Stimulated activated naive CD8-positive, alpha-beta T cell treated with anti-CD3 and anti-CD28 coated beads, Interleukin-15, amount 100 ng/mL, for 72 hours (primary cell): ENCODE measurements around the gene GJB2.
A peak's percentile ranks its signal among the peaks of the same experiment; 100 is the strongest.

Experiments used
- ATAC-seq: fragments of 150-1000 bp; cut with Tn5 transposase; 2 replicates; pipeline ENCODE4 v1.10.0; 2021; ENCODE audit warnings: mild to moderate bottlenecking, moderate library complexity
- DNase-seq, 2 donors: peaks; one replicate each; pipeline ENCODE4 v3.0.0; 2021 to 2022
- H3K27ac Mint-ChIP-seq, 2 donors: one replicate each; pipeline ENCODE4 v1.8.0; 2022; ENCODE audit warnings: mild to moderate bottlenecking in 2 of 2, mixed read lengths in 2 of 2, moderate library complexity in 2 of 2
- H3K27me3 Mint-ChIP-seq: one replicate; pipeline ENCODE4 v1.8.0; 2022; ENCODE audit warnings: mixed read lengths
- H3K4me1 Mint-ChIP-seq: one replicate; pipeline ENCODE4 v1.8.0; 2022; ENCODE audit warnings: mild to moderate bottlenecking, mixed read lengths
- H3K4me3 Mint-ChIP-seq, 2 donors: one replicate each; pipeline ENCODE4 v1.8.0; 2022; ENCODE audit warnings: mild to moderate bottlenecking in 2 of 2, mixed read lengths in 2 of 2, moderate library complexity in 1 of 2
- H3K9me3 Mint-ChIP-seq, 2 donors: one replicate each; pipeline ENCODE4 v1.8.0; 2022; ENCODE audit warnings: mixed read lengths in 2 of 2

GJB2 gene

DNA sequence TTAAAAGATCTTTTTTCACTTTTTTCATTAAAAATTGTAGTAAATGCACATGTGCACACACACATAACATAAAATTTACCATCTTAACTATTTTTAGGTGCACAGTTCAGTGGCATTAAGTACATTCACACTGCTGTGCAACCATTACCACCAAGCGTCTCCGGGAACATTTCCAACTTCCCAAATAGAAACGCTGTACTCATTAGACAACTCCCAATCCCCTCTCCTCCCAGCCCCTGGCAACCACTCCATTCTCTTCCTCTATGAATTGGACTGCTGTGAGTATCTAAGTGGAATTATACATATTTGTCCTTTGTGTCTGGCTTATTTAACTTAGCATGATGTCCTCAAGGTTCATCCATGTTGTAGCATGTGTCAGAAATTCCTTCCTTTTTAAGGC lies 11.6 kb downstream of the GJB2 start:
- H3K27me3 Mint-ChIP-seq, result peaks cover 57% of the 10 kb centered on the region

DNA sequence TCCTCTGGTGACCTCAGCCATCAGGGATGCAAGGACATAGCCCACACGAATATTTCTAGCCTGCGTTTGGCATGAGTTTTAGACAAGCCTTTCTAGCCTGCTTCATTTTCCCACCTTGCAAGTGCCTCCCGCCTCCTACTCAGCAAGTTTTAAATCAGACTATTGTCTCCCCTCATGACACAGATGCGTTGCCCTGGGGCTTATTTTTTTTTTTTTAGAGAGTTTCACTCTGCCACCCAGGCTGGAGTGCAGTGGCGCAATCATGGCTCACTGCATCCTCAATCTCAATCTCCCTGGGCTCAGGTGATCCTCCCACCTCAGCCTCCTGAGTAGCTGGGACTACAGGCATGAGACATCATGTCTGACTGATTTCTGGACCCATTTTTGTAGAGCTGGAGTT lies 14.6 kb downstream of the GJB2 start:
- H3K4me3 Mint-ChIP-seq, result no peak overlapping the region
- DNase-seq (no peak), ATAC-seq (no peak)
- no peaks in the 10 kb centered on the region for H3K9me3 Mint-ChIP-seq
- H3K4me1 Mint-ChIP-seq, result peaks cover 43% of the 10 kb centered on the region
- peaks cover 85% of the 10 kb centered on the region for H3K27me3 Mint-ChIP-seq
- peak overlapping the region in 1 of 2 donors; percentile 65 for H3K27ac Mint-ChIP-seq

More for the DNA sequence above, 11.6 kb downstream of the GJB2 start:
- ATAC-seq, result no peak
- no peak overlapping the region for H3K4me3 Mint-ChIP-seq
- H3K9me3 Mint-ChIP-seq, result no peaks in the 10 kb centered on the region
- peaks cover 16% of the 10 kb centered on the region for H3K4me1 Mint-ChIP-seq
- no peak overlapping the region for H3K27ac Mint-ChIP-seq
- no peak for DNase-seq

DNA sequence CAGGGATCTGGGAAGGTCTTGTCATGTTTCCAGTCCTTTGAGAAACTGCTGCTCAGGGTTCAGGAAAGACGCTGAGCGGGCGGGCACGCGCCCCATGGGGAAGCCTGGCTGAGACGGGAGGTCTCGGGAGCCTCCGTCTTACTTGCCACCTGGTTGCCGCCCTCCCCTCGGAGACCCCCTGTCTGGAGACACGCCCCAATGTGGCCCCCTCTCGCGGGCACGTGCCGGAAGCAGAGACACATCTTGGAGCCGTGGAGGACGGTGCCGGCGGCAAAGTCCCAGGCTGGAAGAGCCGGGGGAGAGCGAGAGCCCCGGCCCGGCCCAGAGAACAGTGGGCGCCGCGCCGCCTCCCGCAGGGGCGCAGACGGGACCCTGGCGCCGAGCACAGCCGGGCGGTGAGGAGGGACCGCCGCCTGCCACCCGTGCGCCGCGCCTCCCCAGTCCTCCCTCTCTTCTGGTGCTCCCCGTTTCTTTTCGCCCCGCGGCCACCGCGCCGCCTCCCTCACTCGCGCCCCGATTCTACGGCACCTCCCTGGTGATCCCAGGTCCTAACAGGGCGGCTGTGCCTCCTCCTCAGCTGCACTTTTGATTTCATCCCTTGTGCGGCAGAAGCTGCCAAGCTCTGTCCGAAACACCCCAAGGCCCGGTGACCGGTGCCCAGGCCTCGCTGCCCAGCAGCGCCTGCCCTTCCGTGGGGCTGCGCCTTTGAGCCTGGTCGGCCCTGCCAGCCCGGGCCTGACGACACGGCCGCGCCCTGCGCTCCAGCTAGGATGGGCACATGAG lies 15.5 kb downstream of the GJB2 start:
- ATAC-seq (no peak), DNase-seq (no peak)
- H3K4me1 Mint-ChIP-seq, result peaks cover 43% of the 10 kb centered on the region

DNA sequence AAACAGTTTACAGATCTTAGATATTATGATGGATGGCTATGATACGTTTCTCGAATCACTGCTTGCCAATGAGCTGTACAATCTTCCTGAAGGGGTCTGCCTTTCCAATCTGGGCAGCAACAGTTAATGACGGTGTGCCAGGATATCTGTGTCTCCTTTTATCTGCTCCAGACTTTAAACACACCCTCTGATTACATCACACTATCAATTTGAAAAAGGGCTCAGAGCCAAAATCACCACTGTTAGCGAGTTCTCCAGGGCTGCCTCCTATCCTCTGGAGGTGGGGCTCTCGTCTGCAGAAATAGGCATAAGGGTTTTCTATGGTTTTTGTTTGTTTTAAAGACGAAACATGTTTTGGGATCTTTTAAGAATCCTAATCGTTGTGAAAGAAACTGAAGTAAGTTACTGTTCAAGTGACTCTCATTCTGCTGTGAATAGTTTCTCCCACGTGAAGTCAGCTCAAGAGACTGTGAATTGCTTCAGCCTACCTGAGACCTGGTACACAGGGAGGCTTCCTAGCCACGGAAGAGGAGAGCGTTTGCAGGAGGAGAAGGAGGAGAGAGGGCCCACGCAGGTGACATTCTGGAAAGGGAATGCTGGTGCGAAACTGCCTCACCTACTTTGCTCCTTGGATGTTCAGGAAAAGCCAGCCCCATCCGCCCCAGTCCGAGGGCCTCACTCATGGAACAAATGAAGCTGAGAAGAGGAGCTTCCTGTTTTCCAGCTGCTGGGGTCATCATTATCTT lies 16.7 kb downstream of the GJB2 start:
- no peaks in the 10 kb centered on the region for H3K9me3 Mint-ChIP-seq
- peaks cover 43% of the 10 kb centered on the region for H3K4me1 Mint-ChIP-seq
- H3K27me3 Mint-ChIP-seq, result peaks cover 95% of the 10 kb centered on the region
- no peak overlapping the region for H3K27ac Mint-ChIP-seq
- DNase-seq (no peak), ATAC-seq (no peak)
- H3K4me3 Mint-ChIP-seq, result no peak overlapping the region

More for the DNA sequence above, 15.5 kb downstream of the GJB2 start:
- Mint-ChIP-seq H3K27ac (no peak overlapping the region), H3K4me3 (peak overlapping the region in 1 of 2 donors; percentile 27), H3K27me3 (peaks cover 85% of the 10 kb centered on the region), H3K9me3 (no peaks in the 10 kb centered on the region)

DNA sequence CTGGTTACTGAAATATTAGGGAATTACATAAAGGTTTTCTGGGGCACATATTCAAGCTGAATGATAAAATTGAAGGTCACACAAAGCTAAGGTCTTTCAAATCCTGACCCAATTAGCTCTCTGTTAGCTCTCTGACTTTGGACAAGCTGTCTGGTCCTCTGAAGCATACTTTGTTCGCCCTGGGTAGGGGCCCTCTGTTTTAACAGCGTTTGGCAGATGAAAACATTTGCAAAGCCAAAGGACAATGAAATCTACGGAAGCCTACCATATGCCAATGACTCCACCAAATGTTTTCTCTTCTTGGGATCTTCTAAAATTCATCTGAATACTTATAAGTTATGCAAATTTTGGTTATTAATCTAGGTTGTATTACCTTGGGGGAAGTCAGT lies 17.3 kb downstream of the GJB2 start:
- Mint-ChIP-seq H3K27me3 (peaks cover 96% of the 10 kb centered on the region), H3K4me1 (peaks cover 43% of the 10 kb centered on the region)

DNA sequence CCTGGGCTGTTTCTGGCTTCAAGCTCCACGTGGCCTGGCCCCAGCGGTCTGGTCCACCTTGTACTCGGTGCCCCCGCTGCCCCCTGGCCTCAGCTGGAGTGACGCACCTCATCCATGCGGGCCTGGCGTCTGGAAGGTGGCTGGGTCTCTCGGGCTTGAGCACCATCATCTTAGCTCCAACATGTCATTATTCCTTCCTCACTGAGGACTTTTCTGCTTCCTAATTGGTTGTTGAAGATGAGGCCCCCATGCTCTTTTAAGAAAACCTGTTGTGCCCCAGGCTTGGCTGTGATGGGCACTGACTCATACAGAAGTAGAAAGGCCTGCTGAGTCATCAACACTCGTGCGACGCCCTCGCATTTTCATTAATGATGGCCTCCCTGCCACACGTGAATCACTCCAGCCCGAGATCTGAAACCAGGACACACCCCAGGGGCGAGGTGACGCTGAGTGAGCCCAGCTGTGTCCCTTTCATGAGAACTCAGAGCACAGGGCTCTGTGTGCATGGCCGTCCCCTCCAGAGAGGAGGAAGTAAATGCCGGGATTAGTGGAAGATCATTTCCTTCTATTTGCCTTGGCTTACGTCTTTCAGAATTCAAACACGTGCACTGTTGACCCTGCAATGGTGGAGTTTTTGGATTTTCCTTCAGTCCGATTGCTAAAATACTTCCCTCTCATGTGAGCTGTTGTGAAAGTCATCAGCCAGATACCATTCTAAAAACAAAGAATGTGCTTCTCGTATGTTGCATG lies 17.9 kb downstream of the GJB2 start:
- DNase-seq (peak; percentile 69 to 84), ATAC-seq (peak; percentile 97)
- peaks cover 96% of the 10 kb centered on the region for H3K27me3 Mint-ChIP-seq
- H3K4me3 Mint-ChIP-seq, result peak overlapping the region in 1 of 2 donors; percentile 48
- H3K27ac Mint-ChIP-seq, result no peak overlapping the region
- peaks cover 43% of the 10 kb centered on the region for H3K4me1 Mint-ChIP-seq
- no peaks in the 10 kb centered on the region for H3K9me3 Mint-ChIP-seq

More for the DNA sequence above, 17.3 kb downstream of the GJB2 start:
- H3K4me3 Mint-ChIP-seq, result no peak overlapping the region
- ATAC-seq (no peak), DNase-seq (no peak)
- H3K9me3 Mint-ChIP-seq, result no peaks in the 10 kb centered on the region
- H3K27ac Mint-ChIP-seq, result no peak overlapping the region

DNA sequence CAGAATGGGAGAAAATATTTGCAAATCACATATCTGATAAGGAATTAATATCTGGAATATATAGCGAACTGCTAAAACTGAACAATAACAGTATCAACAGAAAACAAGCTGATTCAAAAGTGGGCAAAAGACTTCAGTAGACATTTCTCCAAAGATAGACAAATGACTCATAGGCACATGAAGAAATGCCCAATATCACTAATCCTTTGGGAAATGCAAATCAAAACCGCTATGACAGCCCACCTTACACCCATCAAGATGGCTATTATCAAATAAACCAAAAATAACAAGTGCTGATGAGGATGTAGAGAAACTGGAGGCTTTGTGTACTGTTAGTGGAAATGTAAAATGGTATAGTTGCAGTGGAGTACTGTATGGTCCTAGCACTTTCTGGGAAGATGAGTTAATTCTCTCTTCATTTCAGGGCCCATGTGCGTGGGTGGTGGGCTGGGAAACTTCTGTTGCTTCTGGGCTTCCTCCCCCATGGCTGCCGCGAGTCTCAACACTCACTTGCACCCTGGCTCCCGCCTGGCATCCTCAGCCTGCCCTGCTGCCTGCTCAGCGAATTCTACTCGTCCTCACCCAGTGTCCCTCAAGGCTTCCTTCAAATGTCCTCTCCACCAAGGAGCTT lies 19.5 kb downstream of the GJB2 start:
- DNase-seq (no peak), ATAC-seq (no peak)
- no peak overlapping the region for H3K27ac Mint-ChIP-seq
- no peaks in the 10 kb centered on the region for H3K9me3 Mint-ChIP-seq
- H3K27me3 Mint-ChIP-seq, result peaks cover 92% of the 10 kb centered on the region
- H3K4me1 Mint-ChIP-seq, result peaks cover 49% of the 10 kb centered on the region
- H3K4me3 Mint-ChIP-seq, result no peak overlapping the region

DNA sequence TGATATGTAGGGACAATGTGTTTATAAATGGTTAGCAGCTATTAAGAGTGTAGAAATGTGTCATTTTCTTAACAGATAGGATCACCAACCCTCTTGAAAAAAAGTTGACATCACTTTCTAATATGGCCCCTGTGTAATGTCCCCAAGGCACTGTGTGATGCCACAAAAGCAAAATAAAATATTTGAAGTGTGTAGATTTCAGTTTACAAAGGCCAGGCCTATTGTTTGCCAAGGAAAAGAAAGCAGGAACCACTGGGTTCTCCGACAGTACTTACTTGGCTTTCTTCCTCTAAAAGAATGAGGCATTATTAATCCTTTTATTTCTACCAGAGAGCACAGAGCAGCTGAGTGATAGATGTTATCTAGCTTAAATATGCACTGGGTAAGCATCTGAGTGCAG lies 21.4 kb downstream of the GJB2 start:
- H3K27ac Mint-ChIP-seq, result no peak overlapping the region
- H3K9me3 Mint-ChIP-seq, result no peaks in the 10 kb centered on the region
- H3K27me3 Mint-ChIP-seq, result peaks cover 92% of the 10 kb centered on the region
- H3K4me1 Mint-ChIP-seq, result peaks cover 34% of the 10 kb centered on the region
- no peak for ATAC-seq
- DNase-seq, result no peak
- no peak overlapping the region for H3K4me3 Mint-ChIP-seq

DNA sequence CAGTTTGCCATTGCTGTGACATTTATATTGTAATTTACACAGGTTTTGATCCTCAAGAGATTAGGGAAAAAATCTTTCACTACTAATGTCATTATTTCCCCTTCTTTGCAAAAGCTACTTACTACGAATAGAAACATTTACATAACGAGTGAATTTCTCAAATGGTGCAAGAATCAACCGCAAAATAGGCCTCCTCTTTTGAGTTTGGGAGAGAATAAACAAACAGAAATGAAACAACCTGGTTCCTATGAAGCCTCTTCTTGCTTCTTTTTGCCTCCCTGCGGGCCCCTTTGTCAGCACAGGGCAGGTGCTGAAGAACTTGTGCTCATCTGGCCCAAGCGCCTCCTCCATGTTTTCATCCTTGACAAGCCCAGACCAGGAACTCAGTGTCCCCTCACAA lies 21.8 kb downstream of the GJB2 start:
- no peak for DNase-seq
- ATAC-seq, result no peak
- Mint-ChIP-seq H3K4me1 (peaks cover 33% of the 10 kb centered on the region), H3K27ac (no peak overlapping the region), H3K4me3 (no peak overlapping the region), H3K9me3 (no peaks in the 10 kb centered on the region), H3K27me3 (peaks cover 92% of the 10 kb centered on the region)

DNA sequence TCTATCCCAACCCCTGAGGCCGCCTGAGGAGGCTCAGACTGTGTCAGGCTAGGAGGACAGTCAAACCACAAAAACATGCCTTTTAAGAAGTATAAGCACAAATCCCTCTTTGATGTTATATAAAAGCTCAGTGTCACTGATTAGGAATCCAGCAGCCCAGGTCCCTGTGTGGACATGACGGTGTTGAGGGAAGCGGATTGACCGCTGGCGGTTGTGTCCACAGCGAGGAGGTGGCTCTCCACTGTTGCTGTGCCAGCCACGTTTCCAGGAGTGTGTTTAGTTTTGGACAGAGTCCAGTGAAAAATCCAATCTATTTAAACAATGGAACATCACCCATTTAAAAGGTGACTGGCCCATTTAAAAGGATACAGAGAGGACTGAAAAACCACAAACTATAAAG lies 24.3 kb downstream of the GJB2 start:
- H3K4me3 Mint-ChIP-seq, result no peak overlapping the region
- no peak overlapping the region for H3K27ac Mint-ChIP-seq
- peaks cover 74% of the 10 kb centered on the region for H3K27me3 Mint-ChIP-seq
- ATAC-seq (no peak), DNase-seq (no peak)
- H3K9me3 Mint-ChIP-seq, result no peaks in the 10 kb centered on the region
- H3K4me1 Mint-ChIP-seq, result peaks cover 10% of the 10 kb centered on the region

DNA sequence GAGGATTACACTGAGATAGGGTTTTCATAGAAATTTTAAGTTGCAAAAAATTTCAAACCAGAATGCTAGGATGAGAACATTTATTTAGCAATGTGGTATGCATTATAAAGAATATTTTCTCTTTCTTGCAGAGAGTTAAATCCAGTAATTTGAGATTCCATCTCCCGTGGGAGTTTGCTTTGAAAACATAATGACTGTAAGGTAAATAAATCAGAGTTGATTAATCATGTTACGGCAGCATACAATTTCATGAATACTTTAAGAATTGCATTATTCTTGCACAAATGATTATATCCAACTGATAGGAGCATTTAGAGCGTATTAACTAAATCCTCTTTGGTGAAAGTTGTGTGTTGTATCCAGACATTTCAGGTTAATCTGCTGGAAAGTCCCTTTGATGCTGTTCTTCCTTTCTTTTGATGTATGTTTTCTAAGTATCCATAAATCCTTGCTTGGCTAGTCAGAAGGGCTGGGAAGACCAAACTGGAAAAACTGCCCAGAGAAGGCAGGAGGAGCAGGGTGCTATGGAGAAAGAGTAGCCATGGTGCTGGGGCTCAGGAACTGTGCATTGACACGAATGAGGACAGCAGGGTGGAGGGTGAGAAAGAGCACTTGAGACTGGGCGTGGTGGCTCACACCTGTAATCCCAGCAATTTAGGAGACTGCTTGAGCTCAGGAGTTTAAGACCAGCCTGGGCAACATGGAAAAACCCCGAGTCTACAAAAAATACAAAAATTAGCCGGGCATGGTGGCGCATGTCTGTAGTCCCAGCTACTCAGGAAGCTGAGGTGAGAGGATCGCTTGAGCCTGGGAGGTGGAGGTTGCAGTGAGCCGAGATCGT lies 27.1 kb downstream of the GJB2 start:
- Mint-ChIP-seq H3K4me1 (peaks cover 11% of the 10 kb centered on the region), H3K27me3 (peaks cover 51% of the 10 kb centered on the region), H3K9me3 (no peaks in the 10 kb centered on the region), H3K4me3 (no peak overlapping the region), H3K27ac (no peak overlapping the region)
- DNase-seq (no peak), ATAC-seq (no peak)

DNA sequence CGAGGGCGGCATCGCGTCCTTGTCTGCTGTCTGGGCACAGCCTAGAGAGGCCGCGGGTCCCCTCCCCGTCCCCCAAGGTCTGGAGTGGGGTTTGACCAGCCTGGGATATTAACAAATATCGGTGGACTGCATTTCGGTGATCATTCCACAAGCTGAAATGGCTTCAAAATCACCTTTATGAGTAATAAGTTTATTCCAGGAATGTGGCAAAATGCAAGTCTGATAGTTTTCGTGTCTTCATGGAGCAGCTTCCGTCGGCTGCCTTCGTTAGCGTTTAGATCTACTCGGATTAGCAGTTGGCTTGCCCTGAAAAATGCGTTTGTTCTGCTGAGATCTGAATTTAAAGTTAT lies 30.8 kb downstream of the GJB2 start:
- peak overlapping the region; percentile 33 to 91 for H3K27ac Mint-ChIP-seq
- H3K4me1 Mint-ChIP-seq, result peaks cover 15% of the 10 kb centered on the region
- H3K4me3 Mint-ChIP-seq, result peak overlapping the region; percentile 87 to 88
- DNase-seq (no peak), ATAC-seq (no peak)
- peaks cover 31% of the 10 kb centered on the region for H3K27me3 Mint-ChIP-seq
- no peaks in the 10 kb centered on the region for H3K9me3 Mint-ChIP-seq

DNA sequence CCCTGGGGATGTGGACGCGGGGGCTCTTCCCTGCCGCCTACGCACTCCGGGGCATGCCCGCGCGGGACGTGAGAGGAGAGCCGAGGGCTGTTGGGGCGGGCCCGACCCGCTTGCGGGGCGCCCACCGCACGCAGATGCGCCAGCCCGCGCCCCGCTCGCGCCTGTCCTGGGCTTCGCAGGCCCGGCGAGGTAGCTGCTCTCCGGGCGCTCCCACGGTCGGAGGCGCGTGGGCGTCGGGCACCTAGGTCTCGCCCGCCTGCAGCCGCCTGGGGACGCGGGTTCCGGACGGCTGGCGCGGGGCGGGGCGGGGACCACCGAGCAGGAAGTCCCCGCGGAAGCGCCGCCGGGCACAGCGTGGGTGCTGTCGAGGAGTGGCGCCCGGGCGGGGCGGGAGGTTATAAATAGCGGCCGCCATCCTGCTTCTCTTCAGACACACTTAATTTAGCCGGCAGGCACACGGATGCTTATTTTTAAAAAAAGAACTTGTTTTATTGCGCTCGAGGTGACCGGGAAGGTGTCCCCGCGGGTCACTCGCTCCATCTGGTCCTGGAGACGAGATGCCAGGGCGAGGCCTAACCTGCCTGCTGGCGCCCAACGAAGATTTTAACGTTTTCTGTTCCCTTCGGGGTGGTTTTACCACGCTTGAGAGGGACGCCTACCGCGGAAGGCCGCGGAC lies 31.3 kb downstream of the GJB2 start:
- DNase-seq, result peak; percentile 79
- peak overlapping the region; percentile 33 to 91 for H3K27ac Mint-ChIP-seq
- peaks cover 15% of the 10 kb centered on the region for H3K4me1 Mint-ChIP-seq
- H3K27me3 Mint-ChIP-seq, result peaks cover 26% of the 10 kb centered on the region
- no peaks in the 10 kb centered on the region for H3K9me3 Mint-ChIP-seq
- peak; percentile 79 for ATAC-seq
- peak overlapping the region; percentile 87 to 88 for H3K4me3 Mint-ChIP-seq
